GM12878 (cell line): Measurements from ENCODE around the gene IGF2R. TPM values are rescaled to one million over a fixed set of nuclear protein-coding genes. Genes with fewer than 3 reads are reported as not detected.

Experiments used
- ATAC-seq: fragments of 200-7000 bp; cut with Tn5 transposase; 3 replicates; pipeline ENCODE4 v1.9.1; 2020; ENCODE audit warnings: mild to moderate bottlenecking, moderate library complexity
- BruUV-seq: library from RNA; stranded (reverse); fragments of 400-500 nt; replicated peaks from 2 replicates; lab custom pipeline; 2021; lab: Mats Ljungman, UMichigan
- CTCF ChIA-PET: fragments of 300-600 bp; sonication (Branson Sonifier 250); formaldehyde crosslinking; extraction: SDS; loops from one replicate; lab custom pipeline; 2021; ENCODE audit warnings: inconsistent platforms; lab: Yijun Ruan, JAX
- POLR2A ChIA-PET: fragments of 350-600 bp; formaldehyde crosslinking; extraction: SDS; loops from one replicate; lab custom pipeline; 2021; ENCODE audit warnings: inconsistent platforms; lab: Charles Lee
- RAD21 ChIA-PET: fragments of 300-600 bp; sonication (Branson Sonifier 250); formaldehyde crosslinking; loops from one replicate; lab custom pipeline; 2023; ENCODE audit warnings: antibody characterized with exemption; ENCODE audit not compliant: unreplicated experiment; lab: Charles Lee
- SMC1A ChIA-PET: fragments of 300-600 bp; sonication (Branson Sonifier 250); formaldehyde crosslinking; loops from one replicate; lab custom pipeline; 2023; ENCODE audit not compliant: unreplicated experiment, uncharacterized antibody; lab: Charles Lee
- DNase-seq: peaks from one replicate; pipeline ENCODE4 v3.0.0-alpha.2; 2011; ENCODE audit warnings: low read depth, low spot score
- FAIRE-seq: peaks from 3 replicates; lab custom pipeline; 2011; peaks lifted over from hg19 to GRCh38; lab: Jason Lieb, UNC
- H2AFZ ChIP-seq: 2 replicates; pipeline ENCODE4 v1.6.0; 2011; ENCODE audit warnings: low read depth, low read length, control low read depth; ENCODE audit not compliant: control insufficient read depth
- H3K27ac ChIP-seq: 2 replicates; pipeline ENCODE4 v1.5.1; 2011; ENCODE audit warnings: control low read depth; ENCODE audit not compliant: control insufficient read depth, insufficient read depth
- H3K27me3 ChIP-seq, 2 experiments: replicated peaks in 1 of 2; 2 replicates each; pipeline versions ENCODE4 v1.6.0 to v1.6.1; 2011; ENCODE audit warnings: low read length in 1 of 2; ENCODE audit not compliant: control insufficient read depth in 2 of 2, insufficient read depth in 2 of 2
- H3K36me3 ChIP-seq, 2 experiments: 2 replicates each; pipeline ENCODE4 v1.5.1; 2011; ENCODE audit warnings: low read length in 1 of 2; ENCODE audit not compliant: control insufficient read depth in 2 of 2, insufficient read depth in 2 of 2
- H3K4me1 ChIP-seq: 2 replicates; pipeline ENCODE4 v1.6.1; 2011; ENCODE audit warnings: mild to moderate bottlenecking, low read length, moderate library complexity, mixed read lengths; ENCODE audit not compliant: control insufficient read depth, insufficient read depth
- H3K4me2 ChIP-seq: 2 replicates; pipeline ENCODE4 v1.6.0; 2011; ENCODE audit warnings: control low read depth; ENCODE audit not compliant: control insufficient read depth, insufficient read depth
- H3K4me3 ChIP-seq: fragments of 200-600 bp; sonication (generic); 2 replicates; pipeline ENCODE4 v1.5.1; 2016
- H3K79me2 ChIP-seq: 2 replicates; pipeline ENCODE4 v1.6.0; 2011; ENCODE audit warnings: low read length; ENCODE audit not compliant: control insufficient read depth, insufficient read depth
- H3K9ac ChIP-seq: 2 replicates; pipeline ENCODE4 v1.8.0; 2011; ENCODE audit warnings: low read length, control low read depth, mixed read lengths; ENCODE audit not compliant: control insufficient read depth, insufficient read depth
- H3K9me3 ChIP-seq: replicated peaks from 3 replicates; pipeline ENCODE4 v1.5.1; 2011; ENCODE audit warnings: mild to moderate bottlenecking, low read length; ENCODE audit not compliant: control insufficient read depth, insufficient read depth
- H4K20me1 ChIP-seq: 2 replicates; pipeline ENCODE4 v1.6.0; 2011; ENCODE audit not compliant: control insufficient read depth, insufficient read depth
- CUX1 ChIP-seq: IDR thresholded peaks from 2 replicates; pipeline ENCODE4 v1.6.1; 2012; ENCODE audit warnings: improper control_type of control experiment, low read depth, low read length; ENCODE audit not compliant: insufficient replicate concordance
- ESRRA ChIP-seq: IDR thresholded peaks from 2 replicates; pipeline ENCODE4 v1.6.1; 2012; ENCODE audit warnings: mild to moderate bottlenecking, low read length, improper control_type of control experiment
- GATAD2B ChIP-seq: fragments of 450-650 bp; conservative IDR thresholded peaks from 2 replicates; pipeline ENCODE4 v1.6.1; 2017; ENCODE audit warnings: low read depth, mild to moderate bottlenecking, moderate library complexity
- MTA2 ChIP-seq: fragments of 450-650 bp; IDR thresholded peaks from 2 replicates; pipeline ENCODE4 v1.6.1; 2016; ENCODE audit warnings: low read depth, mild to moderate bottlenecking, moderate library complexity
- MXI1 ChIP-seq: fragments of 150-350 bp; IDR thresholded peaks from 2 replicates; pipeline ENCODE4 v1.6.1; 2011; ENCODE audit warnings: low read depth, mild to moderate bottlenecking, inconsistent platforms, low read length, improper control_type of control experiment
- POLR2AphosphoS5 ChIP-seq: IDR thresholded peaks from 2 replicates; pipeline ENCODE4 v1.6.1; 2011; ENCODE audit warnings: mild to moderate bottlenecking, low read length, inconsistent platforms
- SMC3 ChIP-seq: IDR thresholded peaks from 2 replicates; pipeline ENCODE4 v1.6.1; 2011; ENCODE audit warnings: low read length, improper control_type of control experiment, borderline replicate concordance
- TCF7 ChIP-seq: IDR thresholded peaks from 2 replicates; pipeline ENCODE4 v1.6.1; 2014; ENCODE audit warnings: antibody characterized with exemption, borderline replicate concordance
- ZNF274 ChIP-seq: IDR thresholded peaks from one replicate; pipeline ENCODE4 v1.8.0; 2011; ENCODE audit not compliant: insufficient read length, insufficient read depth
- ZZZ3 ChIP-seq: IDR thresholded peaks from 2 replicates; pipeline ENCODE4 v1.6.1; 2011; ENCODE audit warnings: low read depth; ENCODE audit not compliant: control insufficient read depth, insufficient read length
- WGBS: methylation state at CpG from one replicate; pipeline ENCODE4 v1.1.6; 2016; ENCODE audit warnings: low lambda C conversion rate; ENCODE audit not compliant: insufficient replicate concordance, insufficient coverage; ENCODE audit errors: missing lambda C conversion rate; 5-methylcytosine and 5-hydroxymethylcytosine counted together
- in situ Hi-C: fragments of 300-500 bp; cut with MboI; formaldehyde crosslinking; loops from 9 replicates; pipeline ENCODE4 v1.14.3; 2018; ENCODE audit warnings: mixed read lengths
- intact Hi-C: fragments of 100-400 bp; cut with micrococcal nuclease; formaldehyde crosslinking; loops from one replicate; pipeline ENCODE4 v1.14.2; 2022; ENCODE audit not compliant: unreplicated experiment
- polyA plus RNA-seq, 11 experiments: library from polyadenylated mRNA; depleted of rRNA in 4 of 11; unstranded in 6 of 11; stranded (reverse) in 5 of 11; fragments of >200 nt; fragmentation: Nextera tagmentation in 4 of 11; fragmentation: Illumina TruSeq in 1 of 11; extraction: Ambion mirVana in 4 of 11; extraction: Trizol in 1 of 11; gene quantifications; 1 replicate in 1 of 11; 2 replicates in 10 of 11; pipeline versions ENCODE4 v1.2.1 to v1.2.3, GENCODE V29; 2011 to 2016; ENCODE audit warnings: inconsistent platforms in 2 of 11, missing spikeins in 2 of 11, low read depth in 1 of 11
- total RNA-seq, 4 experiments: library from RNA; depleted of rRNA in 3 of 4; stranded (reverse); fragments of >200 nt in 3 of 4; fragmentation: Illumina TruSeq in 1 of 4; extraction: Trizol in 1 of 4; gene quantifications; 2 replicates each; pipeline versions ENCODE4 v1.2.1 to v1.2.3, GENCODE V29; 2013 to 2021
- TF ChIP-seq, protein P1 (sequence below): fragments of 450-650 bp; conservative IDR thresholded peaks from 2 replicates; pipeline ENCODE4 v1.6.1; 2017; ENCODE audit warnings: mild to moderate bottlenecking, moderate library complexity
- TF ChIP-seq, protein P2 (sequence below): IDR thresholded peaks from 2 replicates; pipeline ENCODE4 v1.6.1; 2011; ENCODE audit warnings: borderline replicate concordance, low read depth, mild to moderate bottlenecking, moderate library complexity, mixed read lengths, low read length; ENCODE audit not compliant: insufficient read depth; ENCODE audit errors: extremely low read length

IGF2R gene
- total and polyA plus RNA-seq, 10 of the 15 experiments (the other 5 are each of a cell fraction or from before 2014, with no cell fraction given) = 1.00 to 40.1 (median 16.8) TPM

GRCh38 chr6:160080097-160080496, 111.2 kb downstream of the IGF2R start:
- DNase-seq (no peak), FAIRE-seq (no peak), ATAC-seq (no peak)
- ChIA-PET RAD21 (no interaction called here), CTCF (no interaction called here), SMC1A (no interaction called here), POLR2A (no interaction called here)
- H3K9me3 ChIP-seq = no peaks in the 10 kb centered on the region
- no peaks in the 10 kb centered on the region for H3K27me3 ChIP-seq
- no peak overlapping the region for H3K4me3 ChIP-seq
- intact Hi-C loops = no loop called here
- BruUV-seq = no TSS peak
- H3K9ac ChIP-seq = no peak overlapping the region
- H3K4me1 ChIP-seq = no peaks in the 10 kb centered on the region
- no peaks in the 10 kb centered on the region for H3K79me2 ChIP-seq
- in situ Hi-C loops = no loop called here
- H3K36me3 ChIP-seq = peaks cover 20 to 28% of the 10 kb centered on the region in 2 experiments; a peak in 3 of 4 replicates
- H3K27ac ChIP-seq = no peak overlapping the region
- 100% methylated on average over 17 of the region's 17 CpGs for WGBS
- H3K4me2 ChIP-seq = no peak overlapping the region
- TF ChIP-seq MTA2 (no peak), CUX1 (no peak), SMC3 (no peak), POLR2AphosphoS5 (no peak), ZZZ3 (no peak), ZNF274 (no peak), MXI1 (no peak), TCF7 (no peak), GATAD2B (no peak), ESRRA (no peak)
- TF ChIP-seq, protein P1, sequence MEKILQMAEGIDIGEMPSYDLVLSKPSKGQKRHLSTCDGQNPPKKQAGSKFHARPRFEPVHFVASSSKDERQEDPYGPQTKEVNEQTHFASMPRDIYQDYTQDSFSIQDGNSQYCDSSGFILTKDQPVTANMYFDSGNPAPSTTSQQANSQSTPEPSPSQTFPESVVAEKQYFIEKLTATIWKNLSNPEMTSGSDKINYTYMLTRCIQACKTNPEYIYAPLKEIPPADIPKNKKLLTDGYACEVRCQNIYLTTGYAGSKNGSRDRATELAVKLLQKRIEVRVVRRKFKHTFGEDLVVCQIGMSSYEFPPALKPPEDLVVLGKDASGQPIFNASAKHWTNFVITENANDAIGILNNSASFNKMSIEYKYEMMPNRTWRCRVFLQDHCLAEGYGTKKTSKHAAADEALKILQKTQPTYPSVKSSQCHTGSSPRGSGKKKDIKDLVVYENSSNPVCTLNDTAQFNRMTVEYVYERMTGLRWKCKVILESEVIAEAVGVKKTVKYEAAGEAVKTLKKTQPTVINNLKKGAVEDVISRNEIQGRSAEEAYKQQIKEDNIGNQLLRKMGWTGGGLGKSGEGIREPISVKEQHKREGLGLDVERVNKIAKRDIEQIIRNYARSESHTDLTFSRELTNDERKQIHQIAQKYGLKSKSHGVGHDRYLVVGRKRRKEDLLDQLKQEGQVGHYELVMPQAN = no peak
- TF ChIP-seq, protein P2, sequence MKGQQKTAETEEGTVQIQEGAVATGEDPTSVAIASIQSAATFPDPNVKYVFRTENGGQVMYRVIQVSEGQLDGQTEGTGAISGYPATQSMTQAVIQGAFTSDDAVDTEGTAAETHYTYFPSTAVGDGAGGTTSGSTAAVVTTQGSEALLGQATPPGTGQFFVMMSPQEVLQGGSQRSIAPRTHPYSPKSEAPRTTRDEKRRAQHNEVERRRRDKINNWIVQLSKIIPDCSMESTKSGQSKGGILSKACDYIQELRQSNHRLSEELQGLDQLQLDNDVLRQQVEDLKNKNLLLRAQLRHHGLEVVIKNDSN = no peak
- no peaks in the 10 kb centered on the region for H4K20me1 ChIP-seq
- H2AFZ ChIP-seq = no peak overlapping the region
